CD4-positive, alpha-beta memory T cell (primary cell): ENCODE measurements around the gene MYO7B. TPM values are rescaled to one million over a fixed set of nuclear protein-coding genes. Genes with fewer than 3 reads are reported as not detected.

Experiments
- CTCF ChIA-PET: fragments of 350-600 bp; sonication (Branson Sonifier 250); formaldehyde crosslinking; loops from one replicate; lab custom pipeline; 2021; ENCODE audit warnings: inconsistent platforms; ENCODE audit not compliant: partially characterized antibody; lab: Charles Lee
- POLR2A ChIA-PET: fragments of 350-600 bp; sonication (Branson Sonifier 250); formaldehyde crosslinking; loops from one replicate; lab custom pipeline; 2021; ENCODE audit not compliant: partially characterized antibody; lab: Charles Lee
- DNase-seq, 5 donors: peaks; one replicate each; pipeline versions ENCODE4 v3.0.0 to v3.0.0-alpha.2; 2020 to 2022; ENCODE audit warnings: mixed read lengths in 1 of 5
- H3K27ac ChIP-seq: one replicate; pipeline ENCODE4 v1.7.0; 2013; ENCODE audit warnings: low read depth, low read length
- H3K27me3 ChIP-seq: 2 replicates; pipeline ENCODE4 v1.7.0; 2013; ENCODE audit warnings: mild to moderate bottlenecking, low read length, moderate library complexity; ENCODE audit not compliant: insufficient read depth
- H3K36me3 ChIP-seq: 2 replicates; pipeline ENCODE4 v1.7.0; 2013; ENCODE audit warnings: mild to moderate bottlenecking, low read length, moderate library complexity; ENCODE audit not compliant: insufficient read depth
- H3K4me1 ChIP-seq: 2 replicates; pipeline ENCODE4 v1.7.0; 2013; ENCODE audit warnings: mild to moderate bottlenecking, low read length, moderate library complexity; ENCODE audit not compliant: insufficient read depth
- H3K4me3 ChIP-seq, 2 donors: one replicate each; pipeline ENCODE4 v1.7.0; 2013; ENCODE audit warnings: low read length in 2 of 2, mild to moderate bottlenecking in 1 of 2
- H3K9me3 ChIP-seq, 2 donors: one replicate each; pipeline ENCODE4 v1.7.0; 2013; ENCODE audit warnings: low read length in 2 of 2, control low read depth in 1 of 2; ENCODE audit not compliant: control insufficient read depth in 1 of 2
- H3K27ac Mint-ChIP-seq, 7 donors: one replicate each; pipeline ENCODE4 v1.8.0; 2020 to 2021; ENCODE audit warnings: mixed read lengths in 7 of 7, mild to moderate bottlenecking in 6 of 7, inconsistent platforms in 3 of 7, moderate library complexity in 3 of 7
- H3K27me3 Mint-ChIP-seq, 2 donors: one replicate each; pipeline ENCODE4 v1.8.0; 2020 to 2021; ENCODE audit warnings: mixed read lengths in 2 of 2
- H3K36me3 Mint-ChIP-seq, 2 donors: one replicate each; pipeline ENCODE4 v1.8.0; 2020 to 2021; ENCODE audit warnings: mixed read lengths in 2 of 2, inconsistent platforms in 1 of 2, mild to moderate bottlenecking in 1 of 2
- H3K4me1 Mint-ChIP-seq, 4 donors: one replicate each; pipeline ENCODE4 v1.8.0; 2020 to 2021; ENCODE audit warnings: mixed read lengths in 4 of 4, mild to moderate bottlenecking in 1 of 4
- H3K4me3 Mint-ChIP-seq, 8 donors: one replicate each; pipeline ENCODE4 v1.8.0; 2020 to 2021; ENCODE audit warnings: mixed read lengths in 8 of 8, mild to moderate bottlenecking in 7 of 8, moderate library complexity in 6 of 8, inconsistent platforms in 3 of 8
- H3K9me3 Mint-ChIP-seq, 8 donors: one replicate each; pipeline ENCODE4 v1.8.0; 2020 to 2021; ENCODE audit warnings: mixed read lengths in 8 of 8, mild to moderate bottlenecking in 5 of 8, inconsistent platforms in 3 of 8, moderate library complexity in 1 of 8
- intact Hi-C: fragments of 100-400 bp; cut with micrococcal nuclease; formaldehyde crosslinking; loops from one replicate; pipeline ENCODE4 v1.15.1; 2023
- polyA plus RNA-seq, 2 donors: library from polyadenylated mRNA; unstranded; fragments of 300-500 nt; fragmentation: Illumina TruSeq; gene quantifications; one replicate each; pipeline ENCODE4 v1.2.3, GENCODE V29; 2021
- total RNA-seq, 2 experiments: library from RNA; stranded (reverse); gene quantifications; one replicate each; pipeline ENCODE4 v1.2.3, GENCODE V29; 2021

Gene MYO7B
- total and polyA plus RNA-seq, 4 experiments from 2014 or later = not detected

GRCh38 chr2:127648321-127648720 lies 112.8 kb downstream of the MYO7B start:
- Mint-ChIP-seq H3K27ac (peak overlapping the region in 4 of 7 donors; percentile 8 to 43 (median 42)), H3K9me3 (no peaks in the 10 kb centered on the region), H3K4me3 (peak overlapping the region in 2 of 8 donors; percentile 24 to 52), H3K4me1 (peaks cover 12 to 25% (median 18%) of the 10 kb centered on the region in 4 donors), H3K36me3 (no peaks in the 10 kb centered on the region), H3K27me3 (no peaks in the 10 kb centered on the region)
- DNase-seq = no peak
- Histone ChIP-seq H3K27ac (no peak overlapping the region), H3K36me3 (no peaks in the 10 kb centered on the region), H3K4me1 (peaks cover 9% of the 10 kb centered on the region), H3K27me3 (no peaks in the 10 kb centered on the region), H3K9me3 (no peaks in the 10 kb centered on the region), H3K4me3 (no peak overlapping the region)
- intact Hi-C loops = loop anchor here (10.0 kb wide), 1 partner anchor 304 kb away; no protein-coding TSS in a partner anchor
- CTCF ChIA-PET = interaction anchor here (1.0 to 7.6 kb wide), 3 partner anchors 9 to 451 kb away, joined by 3 to 98 read pairs (median 69); no protein-coding TSS in a partner anchor
- POLR2A ChIA-PET = interaction anchor here (2.5 kb wide), 1 partner anchor 57 kb away, joined by 8 read pairs; no protein-coding TSS in a partner anchor

DNA sequence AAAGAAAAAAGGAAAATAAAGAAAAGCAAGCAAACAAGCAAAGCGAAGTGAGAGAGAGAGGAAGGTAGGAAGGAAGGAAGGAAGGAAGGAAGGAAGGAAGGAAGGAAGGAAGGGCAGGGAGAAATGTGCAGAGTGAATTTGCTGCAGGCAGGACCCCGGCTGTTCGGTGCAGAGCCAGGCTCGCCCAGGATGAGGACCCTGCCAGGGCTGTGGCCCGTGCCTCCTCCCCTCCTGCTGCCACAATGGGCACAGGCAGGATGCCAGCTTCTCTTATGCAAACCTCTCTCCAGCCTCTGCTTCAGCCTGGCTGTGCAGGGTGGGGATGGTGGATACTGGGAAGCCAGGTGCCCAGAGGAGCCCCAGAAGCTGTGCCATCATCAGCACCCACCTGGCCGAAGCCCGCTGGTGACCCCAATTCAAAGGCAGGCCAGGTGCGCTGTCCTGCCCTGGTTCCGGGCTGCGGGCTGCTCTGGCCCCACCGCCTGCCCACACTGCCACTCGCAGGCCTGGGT lies 113.7 kb downstream of the MYO7B start:
- Histone ChIP-seq H3K36me3 (no peaks in the 10 kb centered on the region), H3K4me3 (no peak overlapping the region), H3K27me3 (no peaks in the 10 kb centered on the region), H3K27ac (no peak overlapping the region), H3K9me3 (no peaks in the 10 kb centered on the region), H3K4me1 (peaks cover 9% of the 10 kb centered on the region)
- peaks cover 12 to 21% (median 16%) of the 10 kb centered on the region in 4 donors for H3K4me1 Mint-ChIP-seq
- peak overlapping the region in 3 of 8 donors; percentile 56 to 72 (median 62) for H3K4me3 Mint-ChIP-seq
- POLR2A ChIA-PET = interaction anchor here (0.7 to 2.5 kb wide), 4 partner anchors 9 to 123 kb away, joined by 6 to 8 read pairs (median 7); partner anchors contain the start of genes IWS1 and SFT2D3
- no peaks in the 10 kb centered on the region for H3K9me3 Mint-ChIP-seq
- intact Hi-C loops = loop anchor here (1.0 to 10.0 kb wide), 5 partner anchors 52 to 452 kb away; partner anchors contain the start of genes IWS1 and SFT2D3
- CTCF ChIA-PET = interaction anchor here (0.6 to 7.6 kb wide), 8 partner anchors 10 to 451 kb away, joined by 3 to 98 read pairs (median 4); no protein-coding TSS in a partner anchor
- H3K27ac Mint-ChIP-seq = peak overlapping the region in 2 of 7 donors; percentile 42 to 49
- peak in 1 of 5 donors; percentile 39 for DNase-seq
- no peaks in the 10 kb centered on the region for H3K27me3 Mint-ChIP-seq
- H3K36me3 Mint-ChIP-seq = no peaks in the 10 kb centered on the region

DNA sequence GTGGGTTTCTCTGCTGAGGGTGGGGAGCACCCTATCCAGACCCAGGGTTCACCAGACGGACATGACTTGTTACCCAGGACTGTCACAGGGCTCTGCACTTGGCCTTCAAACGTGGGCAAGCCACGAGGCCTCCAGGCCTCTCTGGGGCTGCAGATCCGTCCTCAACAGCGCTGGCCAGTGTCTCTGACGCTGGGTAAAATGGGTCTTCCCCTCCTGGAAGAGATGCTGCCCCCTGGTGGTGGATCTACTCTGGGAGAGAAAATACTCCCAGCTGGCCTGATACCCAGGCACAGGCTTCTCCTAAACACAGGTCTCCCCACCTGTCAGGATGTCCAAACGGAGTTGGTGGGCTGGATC lies 114.2 kb downstream of the MYO7B start:
- H3K4me1 ChIP-seq = peaks cover 9% of the 10 kb centered on the region
- H3K36me3 ChIP-seq = no peaks in the 10 kb centered on the region
- no peaks in the 10 kb centered on the region for H3K36me3 Mint-ChIP-seq
- DNase-seq = peak; percentile 72 to 78 (median 73)
- peak overlapping the region in 3 of 7 donors; percentile 49 to 73 (median 52) for H3K27ac Mint-ChIP-seq
- no peaks in the 10 kb centered on the region for H3K27me3 Mint-ChIP-seq
- H3K4me3 Mint-ChIP-seq = peak overlapping the region in 6 of 8 donors; percentile 38 to 70 (median 65)
- intact Hi-C loops = loop anchor here (1.0 to 10.0 kb wide), 5 partner anchors 52 to 452 kb away; partner anchors contain the start of genes IWS1 and SFT2D3
- POLR2A ChIA-PET = interaction anchor here (0.7 to 2.5 kb wide), 5 partner anchors 10 to 162 kb away, joined by 3 to 8 read pairs (median 6); partner anchors contain the start of genes IWS1 and SFT2D3
- H3K27me3 ChIP-seq = no peaks in the 10 kb centered on the region
- no peaks in the 10 kb centered on the region for H3K9me3 Mint-ChIP-seq
- CTCF ChIA-PET = interaction anchor here (0.6 to 7.6 kb wide), 15 partner anchors 10 to 452 kb away, joined by 3 to 98 read pairs (median 3); no protein-coding TSS in a partner anchor
- H3K27ac ChIP-seq = no peak overlapping the region
- no peak overlapping the region for H3K4me3 ChIP-seq
- peaks cover 12 to 21% (median 16%) of the 10 kb centered on the region in 4 donors for H3K4me1 Mint-ChIP-seq
- no peaks in the 10 kb centered on the region for H3K9me3 ChIP-seq

- CTCF ChIA-PET = interaction anchor here (0.6 to 7.6 kb wide), 15 partner anchors 10 to 453 kb away, joined by 3 to 98 read pairs (median 3); no protein-coding TSS in a partner anchor
- intact Hi-C loops = no loop called here
- H3K36me3 Mint-ChIP-seq = no peaks in the 10 kb centered on the region
- POLR2A ChIA-PET = interaction anchor here (0.7 to 2.5 kb wide), 5 partner anchors 10 to 161 kb away, joined by 3 to 8 read pairs (median 6); partner anchors contain the start of genes IWS1 and SFT2D3
- no peak overlapping the region for H3K27ac Mint-ChIP-seq
- DNase-seq = peak in 1 of 5 donors; percentile 30
- Histone ChIP-seq H3K36me3 (no peaks in the 10 kb centered on the region), H3K4me1 (peaks cover 9% of the 10 kb centered on the region), H3K9me3 (no peaks in the 10 kb centered on the region), H3K4me3 (no peak overlapping the region), H3K27ac (no peak overlapping the region), H3K27me3 (no peaks in the 10 kb centered on the region)
- H3K9me3 Mint-ChIP-seq = no peaks in the 10 kb centered on the region
- no peaks in the 10 kb centered on the region for H3K27me3 Mint-ChIP-seq
- H3K4me3 Mint-ChIP-seq = no peak overlapping the region
- H3K4me1 Mint-ChIP-seq = peaks cover 9 to 21% (median 14%) of the 10 kb centered on the region in 4 donors
Observed at GRCh38 chr2:127650041-127650784, 114.7 kb downstream of the MYO7B start.

DNA sequence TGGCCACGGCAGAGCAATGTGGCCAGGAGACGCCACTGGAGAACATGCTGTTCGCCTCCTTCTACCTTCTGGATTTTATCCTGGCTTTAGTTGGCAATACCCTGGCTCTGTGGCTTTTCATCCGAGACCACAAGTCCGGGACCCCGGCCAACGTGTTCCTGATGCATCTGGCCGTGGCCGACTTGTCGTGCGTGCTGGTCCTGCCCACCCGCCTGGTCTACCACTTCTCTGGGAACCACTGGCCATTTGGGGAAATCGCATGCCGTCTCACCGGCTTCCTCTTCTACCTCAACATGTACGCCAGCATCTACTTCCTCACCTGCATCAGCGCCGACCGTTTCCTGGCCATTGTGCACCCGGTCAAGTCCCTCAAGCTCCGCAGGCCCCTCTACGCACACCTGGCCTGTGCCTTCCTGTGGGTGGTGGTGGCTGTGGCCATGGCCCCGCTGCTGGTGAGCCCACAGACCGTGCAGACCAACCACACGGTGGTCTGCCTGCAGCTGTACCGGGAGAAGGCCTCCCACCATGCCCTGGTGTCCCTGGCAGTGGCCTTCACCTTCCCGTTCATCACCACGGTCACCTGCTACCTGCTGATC lies 115.4 kb downstream of the MYO7B start:
- Histone ChIP-seq H3K4me3 (no peak overlapping the region), H3K27ac (no peak overlapping the region), H3K36me3 (no peaks in the 10 kb centered on the region), H3K4me1 (peaks cover 9% of the 10 kb centered on the region), H3K9me3 (no peaks in the 10 kb centered on the region), H3K27me3 (no peaks in the 10 kb centered on the region)
- Mint-ChIP-seq H3K9me3 (no peaks in the 10 kb centered on the region), H3K36me3 (no peaks in the 10 kb centered on the region), H3K27ac (no peak overlapping the region), H3K27me3 (no peaks in the 10 kb centered on the region), H3K4me1 (peaks cover 9 to 21% (median 14%) of the 10 kb centered on the region in 4 donors), H3K4me3 (no peak overlapping the region)
- intact Hi-C loops = no loop called here
- ChIA-PET POLR2A (interaction anchor here (2.0 to 2.5 kb wide), 3 partner anchors 50 to 124 kb away, joined by 6 to 8 read pairs (median 8); partner anchors contain the start of genes IWS1 and SFT2D3), CTCF (interaction anchor here (0.9 to 7.6 kb wide), 12 partner anchors 9 to 453 kb away, joined by 3 to 98 read pairs (median 4); no protein-coding TSS in a partner anchor)
- peak in 1 of 5 donors; percentile 29 for DNase-seq

- no peak overlapping the region for H3K27ac ChIP-seq
- no peaks in the 10 kb centered on the region for H3K9me3 ChIP-seq
- no peak overlapping the region for H3K4me3 Mint-ChIP-seq
- ChIA-PET CTCF (interaction anchor here (1.4 to 7.6 kb wide), 3 partner anchors 12 to 61 kb away, joined by 4 to 69 read pairs (median 30); no protein-coding TSS in a partner anchor), POLR2A (no interaction called here)
- H3K27me3 ChIP-seq = no peaks in the 10 kb centered on the region
- DNase-seq = no peak
- intact Hi-C loops = no loop called here
- H3K36me3 Mint-ChIP-seq = no peaks in the 10 kb centered on the region
- peaks cover 9 to 21% (median 14%) of the 10 kb centered on the region in 4 donors for H3K4me1 Mint-ChIP-seq
- peaks cover 9% of the 10 kb centered on the region for H3K4me1 ChIP-seq
- no peaks in the 10 kb centered on the region for H3K36me3 ChIP-seq
- H3K27me3 Mint-ChIP-seq = no peaks in the 10 kb centered on the region
- no peaks in the 10 kb centered on the region for H3K9me3 Mint-ChIP-seq
- H3K4me3 ChIP-seq = no peak overlapping the region
- no peak overlapping the region for H3K27ac Mint-ChIP-seq
Observed at GRCh38 chr2:127651381-127651809, 115.9 kb downstream of the MYO7B start.
